Psoas muscle (tissue), 8 donors: ENCODE data around the gene KCNMB2. TPM values are rescaled to one million over a fixed set of nuclear protein-coding genes. Genes with fewer than 3 reads are reported as not detected.
"Not testable (repeated sequence)": the region's sequence is repeated elsewhere in the genome, so short reads cannot be mapped to it uniquely, and the experiment has no call there.

Experiments used
- ATAC-seq, 4 donors: fragments of 200-7000 bp; cut with Tn5 transposase; one replicate each; pipeline ENCODE4 v1.9.1; 2020; ENCODE audit warnings: moderate library complexity in 3 of 4, mild to moderate bottlenecking in 2 of 4
- DNase-seq, 2 donors: peaks; one replicate each; pipeline ENCODE4 v3.0.0-alpha.2; 2020
- H3K27ac ChIP-seq: fragments of 200-600 bp; one replicate; pipeline ENCODE4 v1.8.0; 2022
- H3K27me3 ChIP-seq, 3 donors: fragments of 200-600 bp in 1 of 3; one replicate each; pipeline versions ENCODE4 v1.6.1 to v1.8.0; 2013 to 2022; ENCODE audit warnings: low read length in 2 of 3, mild to moderate bottlenecking in 2 of 3, moderate library complexity in 1 of 3; ENCODE audit not compliant: insufficient read depth in 3 of 3
- H3K36me3 ChIP-seq, 2 donors: fragments of 200-600 bp in 1 of 2; one replicate each; pipeline versions ENCODE4 v1.6.1 to v1.8.0; 2013 to 2022; ENCODE audit warnings: low read depth in 1 of 2, mild to moderate bottlenecking in 1 of 2, moderate library complexity in 1 of 2; ENCODE audit not compliant: insufficient read depth in 1 of 2
- H3K4me1 ChIP-seq: fragments of 200-600 bp; one replicate; pipeline ENCODE4 v1.8.0; 2022
- H3K4me3 ChIP-seq: fragments of 200-600 bp; one replicate; pipeline ENCODE4 v1.8.0; 2022; ENCODE audit warnings: mild to moderate bottlenecking
- H3K9me3 ChIP-seq: fragments of 200-600 bp; one replicate; pipeline ENCODE4 v1.8.0; 2022
- WGBS, 3 donors: extraction: QIAGEN DNeasy Blood & Tissue Kit; methylation state at CpG; one replicate each; pipeline versions ENCODE4 v1.1.6 to v1.1.7; 2013; 5-methylcytosine and 5-hydroxymethylcytosine counted together
- intact Hi-C, 2 donors: fragments of 100-400 bp; cut with DNase I; formaldehyde crosslinking; loops; one replicate each; pipeline versions ENCODE4 v1.11.0 to v1.14.2; 2022
- polyA plus RNA-seq, 3 donors: library from polyadenylated mRNA; stranded (reverse); fragments of 200-250 nt; gene quantifications; one replicate each; pipeline ENCODE4 v1.2.3, GENCODE V29; 2013
- total RNA-seq, 4 donors: library from RNA; stranded (reverse); fragmentation: NEBNext Ultra II Directional in 2 of 4; extraction: Animal tissue kit (Norgen Biotek cat#: 25700) in 2 of 4; gene quantifications; one replicate each; pipeline versions ENCODE4 v1.2.1 to v1.2.4, GENCODE V29; 2021 to 2023
- TF ChIP-seq, protein P1 (sequence below): fragments of 200-600 bp; IDR thresholded peaks from one replicate; pipeline ENCODE4 v1.8.0; 2022; ENCODE audit warnings: antibody characterized with exemption
- donor health status: healthy with polysubstance abuse.
- donor health status: DM: no; HTN: no; CAD: no; lungs with moderate emphysema.
- donor health status: Bipolar disorder and iron deficiency.
- donor health status: healthy.
- donor health status: DM: yes; HTN: yes; CAD: no.
- donor health status: DM: no; HTN: no; CAD: no.
- donor health status: DM: no; HTN: no; CAD: no.
- donor health status: DM: yes; HTN: yes; CAD: no.

Gene KCNMB2
- total and polyA plus RNA-seq, 7 donors, result not detected

DNA sequence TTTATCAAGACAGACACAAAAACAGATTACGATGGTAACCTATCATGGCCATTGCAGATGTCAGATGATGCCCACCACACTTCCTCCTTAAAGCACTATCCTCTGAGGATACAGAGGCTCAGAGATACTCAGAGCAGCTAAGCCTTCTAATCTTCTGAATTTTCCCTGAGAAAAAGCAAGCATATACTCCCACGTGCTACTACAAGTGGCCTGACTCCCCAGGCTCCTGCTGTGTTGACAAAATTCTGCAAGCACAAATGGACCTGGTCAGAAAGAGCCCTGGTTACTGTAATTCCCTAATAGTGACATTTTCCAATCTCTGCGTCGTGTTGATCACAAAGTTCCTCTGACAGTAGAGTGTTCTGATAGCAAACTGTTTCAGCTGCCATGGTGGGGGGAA, 207.1 kb downstream of the KCNMB2 start:
- H3K4me3 ChIP-seq, result no peak overlapping the region
- no peaks in the 10 kb centered on the region for H3K36me3 ChIP-seq
- ATAC-seq (no peak), DNase-seq (no peak)
- TF ChIP-seq, protein P1, sequence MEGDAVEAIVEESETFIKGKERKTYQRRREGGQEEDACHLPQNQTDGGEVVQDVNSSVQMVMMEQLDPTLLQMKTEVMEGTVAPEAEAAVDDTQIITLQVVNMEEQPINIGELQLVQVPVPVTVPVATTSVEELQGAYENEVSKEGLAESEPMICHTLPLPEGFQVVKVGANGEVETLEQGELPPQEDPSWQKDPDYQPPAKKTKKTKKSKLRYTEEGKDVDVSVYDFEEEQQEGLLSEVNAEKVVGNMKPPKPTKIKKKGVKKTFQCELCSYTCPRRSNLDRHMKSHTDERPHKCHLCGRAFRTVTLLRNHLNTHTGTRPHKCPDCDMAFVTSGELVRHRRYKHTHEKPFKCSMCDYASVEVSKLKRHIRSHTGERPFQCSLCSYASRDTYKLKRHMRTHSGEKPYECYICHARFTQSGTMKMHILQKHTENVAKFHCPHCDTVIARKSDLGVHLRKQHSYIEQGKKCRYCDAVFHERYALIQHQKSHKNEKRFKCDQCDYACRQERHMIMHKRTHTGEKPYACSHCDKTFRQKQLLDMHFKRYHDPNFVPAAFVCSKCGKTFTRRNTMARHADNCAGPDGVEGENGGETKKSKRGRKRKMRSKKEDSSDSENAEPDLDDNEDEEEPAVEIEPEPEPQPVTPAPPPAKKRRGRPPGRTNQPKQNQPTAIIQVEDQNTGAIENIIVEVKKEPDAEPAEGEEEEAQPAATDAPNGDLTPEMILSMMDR, result no peak
- 78 to 87% (median 84%) methylated on average over 4 of the region's 4 CpGs for WGBS, 3 donors
- no peaks in the 10 kb centered on the region for H3K27me3 ChIP-seq
- H3K4me1 ChIP-seq, result no peaks in the 10 kb centered on the region
- intact Hi-C loops, result no loop called here
- no peak overlapping the region for H3K27ac ChIP-seq
- no peaks in the 10 kb centered on the region for H3K9me3 ChIP-seq

DNA sequence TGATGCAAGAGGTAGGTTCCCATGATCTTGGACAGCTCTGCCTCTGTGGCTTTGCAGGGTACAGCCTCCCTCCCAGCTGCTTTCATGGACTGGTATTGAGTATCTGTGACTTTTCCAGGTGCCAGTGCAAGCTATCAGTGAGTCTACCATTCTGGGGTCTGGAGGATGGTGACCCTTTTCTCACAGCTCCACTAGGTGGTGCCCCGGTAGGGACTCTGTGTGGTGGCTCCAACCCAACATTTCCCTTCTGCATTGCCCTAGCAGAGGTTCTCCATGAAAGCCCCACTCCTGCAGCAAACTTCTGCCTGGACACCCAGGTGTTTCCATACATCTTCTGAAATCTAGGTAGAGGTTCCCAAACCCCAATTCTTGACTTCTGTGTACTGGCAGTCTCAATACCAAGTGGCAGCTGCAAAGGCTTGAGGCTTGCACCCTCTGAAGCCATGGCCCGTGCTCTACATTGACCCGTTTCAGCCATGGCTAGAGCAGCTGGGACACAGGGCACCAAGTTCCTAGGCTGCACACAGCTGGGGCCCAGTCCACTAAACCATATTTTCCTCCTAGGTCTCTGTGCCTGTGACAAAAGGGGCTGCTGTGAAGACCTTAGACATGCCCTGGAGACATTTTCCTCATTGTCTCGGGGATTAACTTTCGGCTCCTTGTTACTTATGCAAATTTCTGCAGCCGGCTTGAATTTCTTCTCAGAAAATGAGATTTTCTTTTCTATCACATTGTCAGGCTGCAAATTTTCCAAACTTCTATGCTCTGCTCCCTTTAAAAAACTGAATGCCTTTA, 209.8 kb downstream of the KCNMB2 start:
- H3K4me1 ChIP-seq, DNase-seq, H3K27me3 ChIP-seq, ATAC-seq, H3K4me3 ChIP-seq, intact Hi-C loops, H3K27ac ChIP-seq, H3K9me3 ChIP-seq, H3K36me3 ChIP-seq: not testable (repeated sequence)
- 51 to 94% (median 77%) methylated on average over 6 of the region's 6 CpGs for WGBS, 3 donors

DNA sequence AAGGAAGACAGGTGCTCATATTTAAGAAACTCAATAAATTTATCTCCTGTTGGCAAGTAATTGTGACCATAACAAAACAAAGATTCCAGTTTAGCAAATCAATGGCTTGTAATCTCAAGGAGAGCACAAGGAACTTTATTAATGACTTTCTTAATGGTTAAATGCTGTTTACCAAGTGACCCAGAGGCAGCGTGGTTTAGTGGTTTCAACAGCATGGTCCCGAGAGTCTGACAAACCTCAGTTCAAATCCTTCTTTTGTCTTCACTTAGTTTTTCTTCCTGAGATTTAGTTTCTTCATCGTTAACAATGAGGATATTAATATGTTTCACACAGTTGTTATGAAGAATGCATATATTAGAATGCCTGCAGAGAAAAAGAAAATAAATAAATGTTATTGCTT, 212.6 kb downstream of the KCNMB2 start:
- no peak overlapping the region for H3K27ac ChIP-seq
- WGBS, 3 donors, result 44 to 55% (median 51%) methylated on average over 3 of the region's 3 CpGs
- no peaks in the 10 kb centered on the region for H3K9me3 ChIP-seq
- no peak for ATAC-seq
- H3K36me3 ChIP-seq, result no peaks in the 10 kb centered on the region
- TF ChIP-seq, protein P1, result no peak
- intact Hi-C loops, result no loop called here
- DNase-seq, result no peak
- H3K4me1 ChIP-seq, result no peaks in the 10 kb centered on the region
- no peaks in the 10 kb centered on the region for H3K27me3 ChIP-seq
- no peak overlapping the region for H3K4me3 ChIP-seq

DNA sequence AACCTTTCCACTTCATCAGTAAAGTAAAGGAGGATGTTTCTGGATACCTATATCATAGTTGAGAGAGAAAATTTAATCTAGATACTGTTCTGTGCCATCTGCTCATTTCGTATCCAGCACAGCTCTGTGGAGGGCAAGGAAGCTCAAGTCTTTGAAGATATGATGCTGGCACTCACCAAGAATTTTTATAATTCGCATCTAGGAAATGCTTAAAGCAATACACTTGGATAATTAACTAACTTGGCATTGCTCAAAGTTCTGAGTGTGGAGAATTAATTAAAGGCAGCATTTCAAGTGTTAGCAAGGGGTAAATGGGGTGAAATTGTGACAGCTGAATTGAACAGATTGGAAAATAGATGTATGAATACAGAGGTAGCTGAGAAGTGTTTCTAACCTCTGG, 213.2 kb downstream of the KCNMB2 start:
- no peaks in the 10 kb centered on the region for H3K4me1 ChIP-seq

DNA sequence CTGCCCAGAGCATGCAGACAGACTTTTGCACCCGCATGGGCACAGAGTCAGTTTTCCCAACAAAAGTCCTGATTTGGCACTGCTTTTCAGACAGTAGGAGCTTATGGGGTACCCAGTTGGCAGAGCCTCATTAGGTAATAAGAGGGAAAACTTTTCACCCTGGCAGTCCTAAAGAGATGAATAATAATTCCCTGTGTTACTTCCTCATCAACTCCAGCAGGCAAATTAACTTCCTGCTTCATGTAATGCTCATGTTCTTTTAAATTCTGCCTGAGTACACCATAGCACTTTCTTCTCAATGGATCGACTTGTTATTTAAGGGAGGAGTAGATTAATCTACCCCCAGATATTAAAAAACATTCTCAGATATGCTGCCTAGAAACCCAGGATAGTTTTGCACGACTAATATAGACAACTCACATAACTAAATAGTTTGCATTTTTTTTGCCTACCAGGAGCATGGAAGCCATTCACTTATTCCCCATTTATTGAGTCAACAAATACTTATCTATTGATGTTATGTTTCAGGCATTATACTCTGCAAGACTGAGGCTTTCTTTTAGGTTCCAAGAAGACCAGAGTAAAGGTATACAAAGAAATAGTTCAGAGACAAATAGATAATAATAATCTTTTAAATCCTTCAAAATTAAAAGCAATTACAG, 214.5 kb downstream of the KCNMB2 start:
- H3K27ac ChIP-seq, result no peak overlapping the region
- H3K36me3 ChIP-seq, result no peaks in the 10 kb centered on the region
- H3K9me3 ChIP-seq, result no peaks in the 10 kb centered on the region
- no peaks in the 10 kb centered on the region for H3K4me1 ChIP-seq
- 56 to 67% (median 64%) methylated on average over 3 of the region's 3 CpGs for WGBS, 3 donors
- no peak overlapping the region for H3K4me3 ChIP-seq
- no peak for DNase-seq
- intact Hi-C loops, result no loop called here
- H3K27me3 ChIP-seq, result no peaks in the 10 kb centered on the region
- no peak for ATAC-seq
- TF ChIP-seq, protein P1, result no peak

More for the DNA sequence above, 213.2 kb downstream of the KCNMB2 start:
- ATAC-seq (no peak), DNase-seq (no peak)
- intact Hi-C loops, result no loop called here
- H3K36me3 ChIP-seq, result no peaks in the 10 kb centered on the region
- no peaks in the 10 kb centered on the region for H3K27me3 ChIP-seq
- H3K4me3 ChIP-seq, result no peak overlapping the region
- no peak overlapping the region for H3K27ac ChIP-seq
- TF ChIP-seq, protein P1, result no peak
- H3K9me3 ChIP-seq, result no peaks in the 10 kb centered on the region
- WGBS, 3 donors, result 31 to 58% (median 39%) methylated on average over 2 of the region's 2 CpGs
